ENCODE data around the gene TOMM22.

Gene TOMM22

GRCh38 chr22:38707984-38708383 lies 26.2 kb downstream of the TOMM22 start:
- Histone ChIP-seq H3K9ac (ENCODE audit: low read length) (no peak overlapping the region), H2AFZ (ENCODE audit: insufficient read depth, low read length, poor library complexity) (no peak overlapping the region), H3K23ac (ENCODE audit: low read length) (no peak overlapping the region), H3K36me3 (ENCODE audit: control insufficient read depth in 1 of 2, insufficient read depth in 2 of 2, low read length in 2 of 2) (no peaks in the 10 kb centered on the region), H3K27me3 (ENCODE audit: insufficient read depth, low read length) (no peaks in the 10 kb centered on the region), H3K4me3 (ENCODE audit: low read depth, low read length) (no peak overlapping the region), H2AK5ac (ENCODE audit: low read length) (no peak overlapping the region), H4K91ac (ENCODE audit: low read depth, low read length) (no peak overlapping the region), H3K79me2 (ENCODE audit: control insufficient read depth, insufficient read depth, low read length, poor library complexity) (peaks cover 6% of the 10 kb centered on the region), H3K27ac (ENCODE audit: low read depth, low read length) (no peak overlapping the region), H2BK120ac (ENCODE audit: insufficient read depth, low read length, poor library complexity) (no peak overlapping the region), H3K4ac (ENCODE audit: low read depth, low read length) (no peak overlapping the region), H3K4me2 (ENCODE audit: low read length) (no peak overlapping the region), H2BK12ac (ENCODE audit: low read length) (no peak overlapping the region), H3K4me1 (ENCODE audit: control insufficient read depth in 1 of 2, insufficient read depth in 2 of 2, low read length in 2 of 2) (peaks cover 3 to 13% of the 10 kb centered on the region in 2 experiments), H3K9me3 (ENCODE audit: insufficient read depth, low read depth, low read length) (no peaks in the 10 kb centered on the region), H4K12ac (ENCODE audit: low read depth, low read length) (no peak overlapping the region), H3K18ac (ENCODE audit: low read length) (no peak overlapping the region), H3K79me1 (ENCODE audit: low read length) (peaks cover 6% of the 10 kb centered on the region), H4K8ac (ENCODE audit: low read depth, low read length) (no peak overlapping the region), H3K14ac (ENCODE audit: low read length) (no peak overlapping the region), H2BK5ac (ENCODE audit: low read depth, low read length, poor library complexity) (no peak overlapping the region)
- DNase-seq = no peak
- WGBS (ENCODE audit: extremely low coverage, insufficient coverage, insufficient read length) = no CpG with 5 or more reads among the region's 3 CpGs

GRCh38 chr22:38709306-38709705 lies 27.5 kb downstream of the TOMM22 start:
- H3K36me3 ChIP-seq (ENCODE audit: control insufficient read depth in 1 of 2, insufficient read depth in 2 of 2, low read length in 2 of 2) = no peaks in the 10 kb centered on the region
- no peak overlapping the region for H2BK5ac ChIP-seq (ENCODE audit: low read depth, low read length, poor library complexity)
- no peak overlapping the region for H3K23ac ChIP-seq (ENCODE audit: low read length)
- no peak overlapping the region for H3K4me2 ChIP-seq (ENCODE audit: low read length)
- no peak overlapping the region for H2BK120ac ChIP-seq (ENCODE audit: insufficient read depth, low read length, poor library complexity)
- no peak overlapping the region for H3K18ac ChIP-seq (ENCODE audit: low read length)
- H4K12ac ChIP-seq (ENCODE audit: low read depth, low read length) = no peak overlapping the region
- H3K27ac ChIP-seq (ENCODE audit: low read depth, low read length) = no peak overlapping the region
- H3K27me3 ChIP-seq (ENCODE audit: insufficient read depth, low read length) = no peaks in the 10 kb centered on the region
- DNase-seq = no peak
- peaks cover 3 to 20% of the 10 kb centered on the region in 2 experiments for H3K4me1 ChIP-seq (ENCODE audit: control insufficient read depth in 1 of 2, insufficient read depth in 2 of 2, low read length in 2 of 2)
- no peak overlapping the region for H2AFZ ChIP-seq (ENCODE audit: insufficient read depth, low read length, poor library complexity)
- H2BK12ac ChIP-seq (ENCODE audit: low read length) = no peak overlapping the region
- H4K91ac ChIP-seq (ENCODE audit: low read depth, low read length) = no peak overlapping the region
- H3K79me1 ChIP-seq (ENCODE audit: low read length) = peaks cover 6% of the 10 kb centered on the region
- H3K79me2 ChIP-seq (ENCODE audit: control insufficient read depth, insufficient read depth, low read length, poor library complexity) = peaks cover 6% of the 10 kb centered on the region
- H3K9me3 ChIP-seq (ENCODE audit: insufficient read depth, low read depth, low read length) = no peaks in the 10 kb centered on the region
- no peak overlapping the region for H3K4ac ChIP-seq (ENCODE audit: low read depth, low read length)
- no peak overlapping the region for H3K9ac ChIP-seq (ENCODE audit: low read length)
- no peak overlapping the region for H3K14ac ChIP-seq (ENCODE audit: low read length)
- no peak overlapping the region for H2AK5ac ChIP-seq (ENCODE audit: low read length)
- no CpG with 5 or more reads among the region's 3 CpGs for WGBS (ENCODE audit: extremely low coverage, insufficient coverage, insufficient read length)
- H4K8ac ChIP-seq (ENCODE audit: low read depth, low read length) = no peak overlapping the region
- no peak overlapping the region for H3K4me3 ChIP-seq (ENCODE audit: low read depth, low read length)

- Histone ChIP-seq H3K79me2 (ENCODE audit: control insufficient read depth, insufficient read depth, low read length, poor library complexity) (peaks cover 6% of the 10 kb centered on the region), H4K12ac (ENCODE audit: low read depth, low read length) (no peak overlapping the region), H2BK120ac (ENCODE audit: insufficient read depth, low read length, poor library complexity) (no peak overlapping the region), H2BK5ac (ENCODE audit: low read depth, low read length, poor library complexity) (no peak overlapping the region), H3K4me1 (ENCODE audit: control insufficient read depth in 1 of 2, insufficient read depth in 2 of 2, low read length in 2 of 2) (peaks cover 3 to 20% of the 10 kb centered on the region in 2 experiments), H3K9ac (ENCODE audit: low read length) (no peak overlapping the region), H4K8ac (ENCODE audit: low read depth, low read length) (no peak overlapping the region), H3K4ac (ENCODE audit: low read depth, low read length) (no peak overlapping the region), H2BK12ac (ENCODE audit: low read length) (no peak overlapping the region), H3K23ac (ENCODE audit: low read length) (no peak overlapping the region), H3K36me3 (ENCODE audit: control insufficient read depth in 1 of 2, insufficient read depth in 2 of 2, low read length in 2 of 2) (peaks cover 0 to 4% of the 10 kb centered on the region in 2 experiments), H3K14ac (ENCODE audit: low read length) (no peak overlapping the region), H3K27ac (ENCODE audit: low read depth, low read length) (no peak overlapping the region), H3K79me1 (ENCODE audit: low read length) (peaks cover 6% of the 10 kb centered on the region), H3K18ac (ENCODE audit: low read length) (no peak overlapping the region), H3K27me3 (ENCODE audit: insufficient read depth, low read length) (no peaks in the 10 kb centered on the region), H3K4me3 (ENCODE audit: low read depth, low read length) (no peak overlapping the region), H2AFZ (ENCODE audit: insufficient read depth, low read length, poor library complexity) (no peak overlapping the region), H4K91ac (ENCODE audit: low read depth, low read length) (no peak overlapping the region), H3K9me3 (ENCODE audit: insufficient read depth, low read depth, low read length) (no peaks in the 10 kb centered on the region), H3K4me2 (ENCODE audit: low read length) (no peak overlapping the region), H2AK5ac (ENCODE audit: low read length) (no peak overlapping the region)
- WGBS (ENCODE audit: extremely low coverage, insufficient coverage, insufficient read length) = no CpG with 5 or more reads among the region's 3 CpGs
- DNase-seq = no peak
Measured at GRCh38 chr22:38710351-38710750, 28.6 kb downstream of the TOMM22 start.

- DNase-seq = no peak
- Histone ChIP-seq H3K18ac (ENCODE audit: low read length) (no peak overlapping the region), H3K14ac (ENCODE audit: low read length) (no peak overlapping the region), H4K8ac (ENCODE audit: low read depth, low read length) (no peak overlapping the region), H4K12ac (ENCODE audit: low read depth, low read length) (no peak overlapping the region), H3K4me3 (ENCODE audit: low read depth, low read length) (no peak overlapping the region), H2BK12ac (ENCODE audit: low read length) (no peak overlapping the region), H3K23ac (ENCODE audit: low read length) (no peak overlapping the region), H3K9me3 (ENCODE audit: insufficient read depth, low read depth, low read length) (no peaks in the 10 kb centered on the region), H3K27me3 (ENCODE audit: insufficient read depth, low read length) (no peaks in the 10 kb centered on the region), H3K79me1 (ENCODE audit: low read length) (peaks cover 5% of the 10 kb centered on the region), H2BK5ac (ENCODE audit: low read depth, low read length, poor library complexity) (no peak overlapping the region), H2AFZ (ENCODE audit: insufficient read depth, low read length, poor library complexity) (no peak overlapping the region), H3K4me2 (ENCODE audit: low read length) (no peak overlapping the region), H3K79me2 (ENCODE audit: control insufficient read depth, insufficient read depth, low read length, poor library complexity) (peaks cover 6% of the 10 kb centered on the region), H4K91ac (ENCODE audit: low read depth, low read length) (no peak overlapping the region), H3K4me1 (ENCODE audit: control insufficient read depth in 1 of 2, insufficient read depth in 2 of 2, low read length in 2 of 2) (peaks cover 3 to 20% of the 10 kb centered on the region in 2 experiments), H3K27ac (ENCODE audit: low read depth, low read length) (no peak overlapping the region), H3K9ac (ENCODE audit: low read length) (no peak overlapping the region), H3K36me3 (ENCODE audit: control insufficient read depth in 1 of 2, insufficient read depth in 2 of 2, low read length in 2 of 2) (peaks cover 1 to 8% of the 10 kb centered on the region in 2 experiments), H2AK5ac (ENCODE audit: low read length) (no peak overlapping the region), H2BK120ac (ENCODE audit: insufficient read depth, low read length, poor library complexity) (no peak overlapping the region), H3K4ac (ENCODE audit: low read depth, low read length) (no peak overlapping the region)
- no CpG with 5 or more reads among the region's 3 CpGs for WGBS (ENCODE audit: extremely low coverage, insufficient coverage, insufficient read length)
Measured at GRCh38 chr22:38710866-38711265, 29.1 kb downstream of the TOMM22 start.
